IMR-90 (cell line): ENCODE results near the gene ACAD10. TPM values are rescaled to one million over a fixed set of nuclear protein-coding genes. Genes with fewer than 3 reads are reported as not detected.

ENCODE experiments used
- ATAC-seq: fragments of 200-7000 bp; cut with Tn5 transposase; 2 replicates; pipeline ENCODE4 v1.9.1; 2020; ENCODE audit warnings: low read depth, mild to moderate bottlenecking, moderate library complexity
- BruUV-seq: library from RNA; stranded (reverse); fragments of 400-500 nt; replicated peaks from 2 replicates; lab custom pipeline; 2021; lab: Mats Ljungman, UMichigan
- CTCF ChIA-PET: fragments of 300-600 bp; formaldehyde crosslinking; extraction: SDS; loops from one replicate; lab custom pipeline; 2021; ENCODE audit warnings: antibody characterized with exemption; lab: Yijun Ruan, JAX
- POLR2A ChIA-PET: fragments of 300-600 bp; sonication (Branson Sonifier 250); formaldehyde crosslinking; loops from one replicate; lab custom pipeline; 2022; ENCODE audit warnings: antibody characterized with exemption; ENCODE audit not compliant: unreplicated experiment; lab: Charles Lee
- DNase-seq: peaks from one replicate; pipeline ENCODE4 v3.0.0; 2013
- H2AFZ ChIP-seq: replicated peaks from 2 replicates; pipeline ENCODE3; 2013; ENCODE audit warnings: low read length, mild to moderate bottlenecking; ENCODE audit not compliant: poor library complexity
- H2AK5ac ChIP-seq: 2 replicates; pipeline ENCODE4 v1.6.1; 2013; ENCODE audit warnings: low read depth, low read length, inconsistent platforms
- H2AK9ac ChIP-seq: replicated peaks from 2 replicates; pipeline ENCODE3; 2013; ENCODE audit warnings: mild to moderate bottlenecking, low read depth, low read length, moderate library complexity; ENCODE audit not compliant: poor library complexity
- H2BK120ac ChIP-seq: 2 replicates; pipeline ENCODE4 v1.6.1; 2013; ENCODE audit warnings: low read depth, low read length, inconsistent platforms
- H2BK15ac ChIP-seq: 3 replicates; pipeline ENCODE4 v1.6.1; 2013; ENCODE audit warnings: low read depth, low read length, inconsistent platforms
- H2BK20ac ChIP-seq: 2 replicates; pipeline ENCODE4 v1.6.1; 2013; ENCODE audit warnings: low read depth, mild to moderate bottlenecking, inconsistent platforms, low read length, moderate library complexity
- H2BK5ac ChIP-seq: 2 replicates; pipeline ENCODE4 v1.6.1; 2013; ENCODE audit warnings: mild to moderate bottlenecking, low read depth, low read length, inconsistent platforms; ENCODE audit not compliant: poor library complexity, severe bottlenecking
- H3K14ac ChIP-seq: replicated peaks from 2 replicates; pipeline ENCODE4 v1.6.1; 2013; ENCODE audit warnings: low read depth, low read length, inconsistent platforms
- H3K18ac ChIP-seq: 2 replicates; pipeline ENCODE4 v1.6.1; 2013; ENCODE audit warnings: low read depth, low read length, control low read depth
- H3K23ac ChIP-seq: 2 replicates; pipeline ENCODE4 v1.6.1; 2013; ENCODE audit warnings: low read depth, low read length, inconsistent platforms
- H3K27ac ChIP-seq: 2 replicates; pipeline ENCODE4 v1.5.1; 2013; ENCODE audit warnings: mild to moderate bottlenecking, control low read depth, low read length; ENCODE audit not compliant: insufficient read depth
- H3K27me3 ChIP-seq: 2 replicates; pipeline ENCODE4 v1.6.1; 2013; ENCODE audit warnings: low read length; ENCODE audit not compliant: control insufficient read depth, insufficient read depth
- H3K36me3 ChIP-seq: 2 replicates; pipeline ENCODE4 v1.6.1; 2013; ENCODE audit warnings: low read length, mixed read lengths; ENCODE audit not compliant: control insufficient read depth, insufficient read depth
- H3K4ac ChIP-seq: 2 replicates; pipeline ENCODE4 v1.6.1; 2013; ENCODE audit warnings: low read depth, low read length, inconsistent platforms
- H3K4me1 ChIP-seq: 2 replicates; pipeline ENCODE4 v1.6.1; 2013; ENCODE audit warnings: low read length, mixed read lengths; ENCODE audit not compliant: control insufficient read depth, insufficient read depth
- H3K4me2 ChIP-seq: 2 replicates; pipeline ENCODE4 v1.6.1; 2013; ENCODE audit warnings: low read depth, mild to moderate bottlenecking, control low read depth, low read length, moderate library complexity
- H3K4me3 ChIP-seq: 2 replicates; pipeline ENCODE4 v1.5.1; 2013; ENCODE audit warnings: low read depth, mild to moderate bottlenecking, control low read depth, low read length, moderate library complexity; ENCODE audit not compliant: insufficient read depth
- H3K56ac ChIP-seq: 2 replicates; pipeline ENCODE4 v1.6.1; 2013; ENCODE audit warnings: low read length, inconsistent platforms; ENCODE audit not compliant: insufficient read depth; ENCODE audit errors: extremely low read depth
- H3K79me1 ChIP-seq, 2 experiments: 2 replicates each; pipeline ENCODE4 v1.6.1; 2013; ENCODE audit warnings: low read length in 2 of 2, inconsistent platforms in 1 of 2, low read depth in 1 of 2
- H3K9ac ChIP-seq: 2 replicates; pipeline ENCODE4 v1.6.1; 2013; ENCODE audit warnings: low read depth, low read length, control low read depth
- H3K9me1 ChIP-seq: 2 replicates; pipeline ENCODE4 v1.6.1; 2013; ENCODE audit warnings: low read length, inconsistent platforms; ENCODE audit not compliant: insufficient read depth
- H3K9me3 ChIP-seq: 2 replicates; pipeline ENCODE4 v1.6.1; 2013; ENCODE audit warnings: low read length; ENCODE audit not compliant: control insufficient read depth, insufficient read depth
- H4K20me1 ChIP-seq: 2 replicates; pipeline ENCODE4 v1.6.1; 2013; ENCODE audit warnings: low read length, inconsistent platforms; ENCODE audit not compliant: insufficient read depth
- H4K5ac ChIP-seq: 2 replicates; pipeline ENCODE4 v1.6.1; 2013; ENCODE audit warnings: mild to moderate bottlenecking, low read depth, low read length, control low read depth
- H4K8ac ChIP-seq, 2 experiments: 2 replicates each; pipeline ENCODE4 v1.6.1; 2013; ENCODE audit warnings: low read depth in 2 of 2, low read length in 2 of 2, control low read depth in 1 of 2, inconsistent platforms in 1 of 2
- H4K91ac ChIP-seq: 2 replicates; pipeline ENCODE4 v1.6.1; 2013; ENCODE audit warnings: low read depth, low read length, inconsistent platforms; ENCODE audit not compliant: insufficient read depth
- BHLHE40 ChIP-seq: fragments of 150-350 bp; IDR thresholded peaks from 2 replicates; pipeline ENCODE4 v1.6.1; 2016; ENCODE audit warnings: mild to moderate bottlenecking, low read depth, low read length
- CHD1 ChIP-seq: IDR thresholded peaks from 2 replicates; pipeline ENCODE4 v1.6.1; 2012; ENCODE audit warnings: low read depth, low read length, improper control_type of control experiment
- ELK1 ChIP-seq: fragments of 150-350 bp; IDR thresholded peaks from 2 replicates; pipeline ENCODE4 v1.6.1; 2016; ENCODE audit warnings: low read depth, mild to moderate bottlenecking, low read length, moderate library complexity, borderline replicate concordance
- MAFK ChIP-seq: IDR thresholded peaks from 2 replicates; pipeline ENCODE4 v1.6.1; 2012; ENCODE audit warnings: low read depth, low read length, improper control_type of control experiment
- MAZ ChIP-seq: IDR thresholded peaks from 2 replicates; pipeline ENCODE4 v1.6.1; 2012; ENCODE audit warnings: low read depth, mild to moderate bottlenecking, low read length, improper control_type of control experiment, moderate library complexity, borderline replicate concordance
- NFE2L2 ChIP-seq: fragments of 150-350 bp; IDR thresholded peaks from 2 replicates; pipeline ENCODE4 v1.6.1; 2016; ENCODE audit warnings: low read depth, mild to moderate bottlenecking, low read length
- POLR2A ChIP-seq: IDR thresholded peaks from 2 replicates; pipeline ENCODE4 v1.6.1; 2012; ENCODE audit warnings: mild to moderate bottlenecking, low read depth, low read length
- RAD21 ChIP-seq: IDR thresholded peaks from 2 replicates; pipeline ENCODE4 v1.6.1; 2012; ENCODE audit warnings: low read length, improper control_type of control experiment
- RCOR1 ChIP-seq: IDR thresholded peaks from 2 replicates; pipeline ENCODE4 v1.6.1; 2012; ENCODE audit warnings: mild to moderate bottlenecking, low read length, improper control_type of control experiment; ENCODE audit not compliant: insufficient replicate concordance
- USF2 ChIP-seq: fragments of 150-350 bp; IDR thresholded peaks from 2 replicates; pipeline ENCODE4 v1.6.1; 2017; ENCODE audit warnings: mild to moderate bottlenecking, antibody characterized with exemption, low read length, low read depth
- WGBS, 2 experiments: methylation state at CpG; one replicate each; pipeline versions ENCODE4 v1.1.5 to v1.1.7; 2013; ENCODE audit warnings: missing lambda C conversion rate in 2 of 2; ENCODE audit not compliant: insufficient read length in 1 of 2; ENCODE audit errors: extremely low coverage in 2 of 2; 5-methylcytosine and 5-hydroxymethylcytosine counted together
- dilution Hi-C: fragments of 300-500 bp; cut with HindIII; formaldehyde crosslinking; loops from one replicate; pipeline ENCODE4 v1.14.3; 2018; ENCODE audit warnings: low sequenced_read_pairs; ENCODE audit not compliant: unreplicated experiment
- in situ Hi-C: fragments of 300-500 bp; cut with MboI; formaldehyde crosslinking; loops from 3 replicates; pipeline ENCODE4 v1.14.3; 2019; ENCODE audit warnings: low sequenced_read_pairs, inconsistent platforms, mixed read lengths
- intact Hi-C: fragments of 100-400 bp; cut with micrococcal nuclease; formaldehyde crosslinking; loops from 2 replicates; pipeline ENCODE4 v1.10.0; 2022
- polyA plus RNA-seq, 3 experiments: library from polyadenylated mRNA; depleted of rRNA; stranded (reverse); fragments of >200 nt; gene quantifications; 2 replicates each; pipeline ENCODE4 v1.2.3, GENCODE V29; 2012; ENCODE audit warnings: low replicate concordance in 1 of 3
- total RNA-seq: library from RNA; depleted of rRNA; stranded (reverse); fragments of >200 nt; gene quantifications from 2 replicates; pipeline ENCODE4 v1.2.3, GENCODE V29; 2012

Gene ACAD10
- total and polyA plus RNA-seq, 2 of the 4 experiments (the other 2 are of a cell fraction), result 12.4 to 21.0 TPM

GRCh38 chr12:111728795-111729194, 42.9 kb downstream of the ACAD10 start:
- no CpG with 5 or more reads among the region's 2 CpGs for WGBS, 2 experiments
- H3K4me3 ChIP-seq, result no peak overlapping the region
- no peak overlapping the region for H2AFZ ChIP-seq
- H3K14ac ChIP-seq, result no peak overlapping the region
- H3K4me2 ChIP-seq, result no peak overlapping the region
- H3K79me1 ChIP-seq, result no peaks in the 10 kb centered on the region
- H4K8ac ChIP-seq, result no peak overlapping the region
- peaks cover 33% of the 10 kb centered on the region for H3K36me3 ChIP-seq
- H4K5ac ChIP-seq, result no peak overlapping the region
- ATAC-seq (peak; percentile 27; the same call in 1 of the 2 replicates), DNase-seq (no peak)
- H3K27ac ChIP-seq, result no peak overlapping the region
- H3K27me3 ChIP-seq, result no peaks in the 10 kb centered on the region
- intact Hi-C loops (no loop called here), in situ Hi-C loops (no loop called here), dilution Hi-C loops (no loop called here)
- no peaks in the 10 kb centered on the region for H4K20me1 ChIP-seq
- no peak overlapping the region for H2BK15ac ChIP-seq
- no peak overlapping the region for H3K56ac ChIP-seq
- H3K9ac ChIP-seq, result no peak overlapping the region
- ChIA-PET CTCF (no interaction called here), POLR2A (no interaction called here)
- H3K9me3 ChIP-seq, result no peaks in the 10 kb centered on the region
- no peaks in the 10 kb centered on the region; the same call in 1 of the 2 replicates for H3K9me1 ChIP-seq
- H2AK9ac ChIP-seq, result no peak overlapping the region
- H2AK5ac ChIP-seq, result no peak overlapping the region
- no peak overlapping the region for H3K18ac ChIP-seq
- no peak overlapping the region for H3K23ac ChIP-seq
- H3K4me1 ChIP-seq, result no peaks in the 10 kb centered on the region
- H3K4ac ChIP-seq, result no peak overlapping the region
- TF ChIP-seq RAD21, result no peak
- TF ChIP-seq USF2, result no peak
- no peak for TF ChIP-seq POLR2A
- TF ChIP-seq MAFK, result no peak
- no peak for TF ChIP-seq NFE2L2
- no peak for TF ChIP-seq MAZ
- no peak for TF ChIP-seq RCOR1
- TF ChIP-seq ELK1, result no peak
- no peak for TF ChIP-seq BHLHE40
- no peak for TF ChIP-seq CHD1
- no TSS peak for BruUV-seq
- no peak overlapping the region for H2BK20ac ChIP-seq
- H4K91ac ChIP-seq, result no peak overlapping the region
- H2BK5ac ChIP-seq, result no peak overlapping the region
- no peak overlapping the region for H2BK120ac ChIP-seq
